Stimulated activated CD8-positive, alpha-beta memory T cell treated with anti-CD3 and anti-CD28 coated beads, Interleukin-4, amount 100 ng/mL, for 24 hours (primary cell): ENCODE data around the gene SAMD13.

Experiments used
- DNase-seq: peaks from one replicate; pipeline ENCODE4 v3.0.0-alpha.2; 2020; ENCODE audit warnings: low read depth

The SAMD13 gene

DNA sequence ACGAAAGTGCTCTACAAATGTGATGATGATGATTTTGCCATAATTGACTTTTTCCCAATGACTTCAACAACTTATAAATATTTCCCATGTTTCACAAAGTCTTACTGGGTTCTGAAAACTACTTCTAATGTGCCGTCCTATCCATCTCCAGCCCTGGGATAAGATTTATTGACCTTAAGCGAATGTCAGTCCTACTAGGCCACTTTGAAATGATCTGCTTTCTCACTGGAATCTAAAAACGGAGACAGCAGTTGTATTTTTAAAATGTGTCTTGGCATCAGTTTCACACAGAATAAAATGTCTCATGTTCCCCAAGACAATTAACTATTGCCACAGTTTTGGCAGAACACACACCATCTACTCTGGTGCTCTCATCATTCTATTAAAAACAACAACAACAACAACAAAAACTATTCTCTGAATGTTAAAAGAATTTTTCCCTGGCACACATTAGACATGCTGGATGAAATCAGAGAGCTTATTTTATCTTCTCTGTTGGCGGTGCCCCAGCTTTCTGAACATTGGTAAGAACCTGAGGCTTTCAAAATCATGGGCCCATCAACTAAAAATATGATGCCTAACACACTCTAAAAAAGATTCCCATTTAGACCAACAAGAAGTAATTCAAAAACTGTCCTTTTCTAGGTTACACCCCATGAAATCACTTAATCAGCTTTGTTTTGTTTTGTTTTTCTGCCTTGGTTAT is 73.6 kb downstream of the SAMD13 start:
- DNase-seq, result no peak

DNA sequence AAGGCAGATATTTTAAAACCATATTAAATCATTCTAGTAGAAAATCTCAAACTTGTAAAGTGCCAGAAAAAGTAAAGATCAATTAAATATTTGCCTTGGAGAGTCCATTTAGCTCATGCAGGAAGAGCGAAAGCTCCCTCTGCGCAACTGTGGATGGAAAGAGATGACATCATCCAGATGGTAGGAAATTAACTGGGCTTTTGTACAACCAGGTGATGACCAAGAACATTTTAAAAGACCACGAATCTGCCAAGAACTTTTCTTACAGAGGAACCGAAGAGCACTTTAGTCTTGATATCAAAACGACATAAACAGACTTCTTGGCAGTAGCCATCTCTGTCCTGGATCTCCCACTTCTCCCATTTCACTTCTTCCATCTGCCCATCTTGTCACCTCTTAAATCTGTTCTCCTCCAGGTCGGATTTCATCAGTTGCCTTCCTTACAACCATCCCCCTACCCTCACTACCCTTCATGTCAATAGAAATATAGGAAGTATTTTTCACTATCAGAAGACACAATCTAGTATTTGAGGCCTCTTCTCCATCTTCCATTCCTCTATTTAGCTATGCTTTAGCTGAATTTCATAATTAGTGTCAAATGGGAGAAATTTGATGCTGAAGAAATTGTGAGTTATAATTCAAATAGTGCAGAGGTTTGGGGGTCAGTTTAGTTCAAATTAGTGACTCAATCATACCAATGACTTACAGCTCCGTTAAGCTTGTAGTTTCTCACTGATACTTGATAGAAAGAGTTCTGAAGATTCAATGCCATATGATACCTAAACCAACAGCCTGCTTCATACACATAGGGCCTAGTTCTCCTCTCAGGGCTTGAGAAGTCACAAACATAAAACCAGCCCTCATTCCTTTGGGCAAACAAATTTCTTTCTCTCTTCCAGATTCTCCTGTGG is 74.7 kb downstream of the SAMD13 start:
- DNase-seq, result no peak

DNA sequence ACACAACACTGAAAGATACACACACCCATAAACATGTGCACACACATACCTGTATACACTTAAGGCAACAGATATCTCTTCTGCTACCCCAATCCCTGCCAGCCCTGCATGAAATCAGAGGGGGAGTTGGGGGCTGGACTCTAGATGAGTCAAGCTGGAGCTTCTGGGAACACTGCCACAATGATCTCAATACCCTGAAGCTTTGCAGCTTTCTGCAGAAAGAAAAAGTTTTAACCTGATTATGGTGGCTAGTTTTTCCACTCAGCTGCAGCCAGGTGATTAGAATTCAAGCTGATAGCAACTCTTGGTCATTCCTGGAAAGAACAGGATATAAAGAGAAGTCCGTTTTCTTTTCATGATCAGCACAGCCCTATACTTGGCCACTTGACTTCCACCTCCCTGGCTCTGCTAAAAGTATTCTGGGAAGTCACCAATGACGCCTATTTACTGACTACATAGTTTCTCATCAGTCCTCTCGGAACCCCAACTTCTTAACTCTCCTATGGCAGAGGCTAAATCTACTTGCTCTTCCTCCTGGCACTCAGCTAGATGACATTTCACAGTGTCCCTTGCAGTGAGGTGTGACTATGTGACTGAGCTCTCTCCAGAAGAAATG is 76.1 kb downstream of the SAMD13 start:
- DNase-seq, result no peak

DNA sequence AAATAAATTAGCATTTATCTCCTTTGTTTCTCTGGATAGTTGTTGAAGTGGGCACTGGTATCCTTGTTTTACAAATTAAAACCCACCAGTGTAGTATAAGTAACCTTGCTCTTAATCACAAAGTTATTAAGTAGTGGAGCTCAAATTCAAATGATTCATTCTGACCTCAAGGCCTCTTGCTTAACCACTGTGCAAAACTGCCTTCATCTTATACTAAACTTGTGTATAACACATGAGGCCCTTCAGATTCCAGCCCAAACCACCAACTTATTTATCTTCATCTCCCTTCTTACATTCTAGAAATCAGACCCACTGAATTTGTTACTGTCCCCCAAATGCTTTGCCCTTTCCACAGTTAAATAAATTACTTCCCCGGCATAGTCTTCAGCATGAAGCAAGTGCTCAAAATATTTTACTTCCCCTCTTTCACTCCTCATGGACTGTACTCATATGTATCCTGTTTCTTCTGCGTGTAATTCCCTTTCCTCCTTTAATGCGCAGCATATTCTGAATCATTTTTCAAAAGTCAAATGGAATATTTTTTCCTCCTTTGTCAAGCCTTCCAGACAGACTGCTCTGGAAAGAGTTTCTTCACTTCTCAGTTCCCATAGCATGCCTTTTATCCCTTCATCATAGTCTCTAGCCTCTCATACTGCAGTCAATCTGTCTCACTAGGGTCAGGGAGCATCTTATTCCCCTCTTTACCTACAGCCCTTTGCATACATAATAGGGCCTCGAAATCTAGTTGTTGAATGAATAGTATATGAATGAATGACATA is 77.8 kb downstream of the SAMD13 start:
- no peak for DNase-seq

DNA sequence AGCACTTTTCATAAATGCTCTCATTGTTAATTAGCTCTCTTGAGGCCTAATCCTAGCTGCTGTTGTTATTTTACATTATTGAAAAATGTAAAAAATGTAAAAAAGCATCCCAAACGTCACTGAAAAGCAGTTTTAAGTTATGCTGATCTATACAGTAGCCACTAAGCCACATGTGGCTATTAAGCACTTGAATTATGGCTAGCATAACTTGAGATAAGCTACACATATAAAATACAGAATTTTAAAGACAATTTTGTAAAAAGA is 78.3 kb downstream of the SAMD13 start:
- no peak for DNase-seq

DNA sequence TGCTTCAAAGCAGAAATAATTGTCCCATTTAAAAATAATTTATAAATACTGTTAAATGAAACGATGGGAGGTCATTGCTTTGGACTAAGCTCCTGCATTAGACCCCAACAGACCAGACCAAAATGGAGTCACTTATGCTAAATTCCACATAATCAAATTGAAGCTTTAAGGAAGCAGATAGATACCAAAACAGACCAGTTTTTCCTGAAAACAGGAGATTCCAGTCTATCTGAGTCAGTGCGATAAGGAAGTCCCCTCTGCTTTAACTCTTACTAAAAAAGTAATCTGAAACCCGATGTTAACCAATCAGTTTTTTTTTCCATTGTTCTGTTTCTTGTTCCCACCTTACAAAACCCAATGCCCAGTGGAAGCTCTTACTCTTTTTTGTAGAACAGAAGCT is 80.6 kb downstream of the SAMD13 start:
- DNase-seq, result no peak

DNA sequence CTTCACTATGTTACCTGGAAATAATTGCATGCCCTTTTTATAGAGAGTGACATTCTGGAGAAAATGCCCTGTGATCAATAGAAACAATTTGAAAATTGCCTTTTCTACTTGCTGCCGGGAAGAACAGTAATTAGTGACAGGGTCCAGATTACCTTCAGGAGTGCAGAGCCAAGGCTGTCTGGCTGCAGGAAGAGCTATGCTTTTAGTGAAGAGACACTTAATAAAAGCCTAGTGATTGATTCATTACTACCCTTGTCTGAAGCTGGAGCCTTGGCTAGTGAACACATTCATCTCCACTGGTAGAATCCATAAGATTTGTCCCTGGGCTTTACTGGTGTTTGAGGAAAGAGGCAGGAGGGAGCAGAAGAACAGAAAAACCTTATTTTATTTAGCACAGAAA is 83.8 kb downstream of the SAMD13 start:
- no peak for DNase-seq

DNA sequence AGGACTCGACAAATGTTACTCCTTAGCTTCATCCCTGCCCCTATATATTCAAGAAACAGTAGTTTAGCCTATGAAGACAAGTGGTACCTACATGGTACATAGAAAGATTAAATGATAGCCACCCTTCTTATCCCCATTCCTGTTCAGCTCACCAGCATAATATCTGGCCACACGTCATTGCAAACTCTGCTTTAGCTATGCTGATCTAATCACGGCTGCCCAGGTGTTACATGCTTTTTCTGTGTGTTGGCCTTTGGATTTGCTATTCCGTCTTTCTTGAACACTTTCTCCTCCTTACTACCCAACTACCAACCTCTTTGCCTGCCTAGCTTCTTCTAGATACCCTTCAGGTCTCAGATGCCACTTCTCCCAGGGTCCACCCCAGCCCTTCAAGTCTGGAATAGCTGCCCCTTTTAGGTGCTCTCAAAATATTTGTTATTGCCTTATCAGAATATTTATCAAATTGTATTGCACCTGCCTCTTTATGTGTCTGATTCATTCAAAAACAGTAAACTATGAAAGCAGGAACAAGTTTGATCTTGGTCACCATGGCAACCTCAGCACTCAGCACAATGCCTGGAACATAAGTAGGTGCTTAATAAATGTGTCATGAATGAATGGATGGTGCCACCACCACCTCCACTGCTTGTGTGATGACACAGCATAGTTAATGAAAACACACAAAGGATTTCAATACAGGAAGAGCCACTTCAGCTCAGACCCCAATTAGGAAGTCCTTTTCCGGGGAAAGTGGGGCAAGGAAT is 85.4 kb downstream of the SAMD13 start:
- no peak for DNase-seq

DNA sequence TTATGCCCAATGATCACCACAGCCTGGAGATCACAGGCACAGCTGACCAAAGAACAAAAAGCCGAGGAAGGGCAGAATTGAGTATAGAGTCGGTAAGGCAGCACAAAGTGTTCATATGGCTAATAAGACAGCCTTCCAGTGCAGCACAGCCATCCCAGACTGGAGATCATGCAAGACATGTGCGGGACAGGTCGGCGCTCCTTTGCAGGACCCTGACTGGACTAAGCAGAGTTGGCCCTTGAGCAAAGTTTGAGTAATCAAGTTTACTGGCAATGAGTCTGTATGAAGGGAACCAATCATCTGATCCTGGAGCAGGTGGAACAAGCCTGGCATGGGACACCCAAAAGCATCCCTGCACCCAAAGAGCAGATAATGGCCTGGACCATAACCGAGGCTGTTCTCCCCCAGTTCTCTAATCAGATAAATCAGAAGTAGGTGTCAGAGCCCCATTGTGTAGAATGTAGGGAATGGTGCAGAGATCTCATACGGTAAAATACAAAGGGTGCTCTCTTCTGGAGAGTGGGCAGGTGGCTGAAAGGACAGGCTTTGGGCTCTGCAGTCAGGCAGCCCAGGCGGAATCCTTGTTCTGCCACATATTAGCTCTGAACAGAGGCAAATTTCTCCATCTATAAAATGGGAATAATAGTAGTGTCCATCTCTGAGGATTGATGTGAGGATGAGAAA is 86.1 kb downstream of the SAMD13 start:
- DNase-seq, result no peak

DNA sequence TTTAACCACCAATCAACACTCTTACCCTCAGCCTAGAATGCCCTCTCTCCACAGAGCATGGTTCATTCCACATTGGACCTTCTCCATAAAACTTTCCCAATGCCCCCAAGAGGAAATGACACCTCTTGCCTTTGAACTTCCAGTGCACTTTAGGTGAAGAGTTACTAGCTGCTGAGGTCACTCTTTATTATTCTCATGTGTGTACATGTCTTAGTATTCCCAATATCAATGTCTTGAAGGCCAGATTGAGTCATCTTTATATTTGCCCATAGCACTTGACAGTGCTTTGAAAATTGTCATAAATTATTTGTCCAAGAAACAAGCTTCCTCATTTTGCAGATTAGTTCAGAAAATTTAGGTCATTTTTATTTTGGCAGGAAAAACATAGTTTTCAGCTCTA is 88.7 kb downstream of the SAMD13 start:
- no peak for DNase-seq

DNA sequence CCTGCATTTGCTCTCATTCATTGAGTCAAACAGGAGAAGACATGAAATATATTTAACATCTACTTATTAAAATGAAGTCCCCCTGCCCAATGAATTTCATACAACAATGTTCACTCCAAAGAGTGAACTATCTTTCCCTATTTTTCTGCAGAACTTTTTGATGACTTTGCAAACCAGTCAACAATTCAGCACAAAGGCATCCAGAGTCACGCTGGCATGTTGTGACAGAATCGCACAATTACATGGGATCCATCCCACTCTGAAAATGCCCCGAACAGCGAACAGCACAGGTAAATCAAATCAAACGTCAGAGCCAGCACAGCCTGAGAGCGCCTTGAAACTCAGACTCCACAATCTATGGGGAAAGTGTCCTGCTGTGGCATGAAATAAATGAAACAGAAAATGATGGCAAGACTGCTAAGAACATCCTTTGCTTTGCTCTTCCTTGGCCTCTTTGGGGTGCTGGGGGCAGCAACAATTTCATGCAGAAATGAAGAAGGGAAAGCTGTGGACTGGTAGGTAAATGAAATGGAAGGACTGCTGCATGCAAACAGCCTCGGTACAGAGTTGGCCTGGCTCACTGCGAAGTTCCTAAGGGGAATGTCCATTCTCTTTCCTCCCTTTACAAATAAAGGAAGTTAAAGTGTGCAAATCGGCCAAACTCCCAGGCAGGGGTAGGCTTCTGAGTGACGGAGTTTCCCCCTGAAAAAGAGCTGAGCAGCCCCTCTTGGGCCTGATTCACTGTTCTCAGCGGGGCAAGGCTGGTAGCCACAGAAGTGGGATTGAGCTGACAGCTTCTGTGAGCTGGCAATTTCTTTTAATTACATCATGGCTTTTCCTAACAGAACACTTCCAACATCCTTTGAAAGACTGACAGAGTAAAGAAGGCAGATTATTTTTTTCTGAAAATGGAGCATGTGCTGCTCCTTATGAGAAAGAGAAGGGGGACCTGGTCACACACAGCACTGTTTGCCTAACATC is 97.0 kb downstream of the SAMD13 start, which contains the start of gene DNASE2B:
TSS of gene DNASE2B (plus strand) at position 310 of the 981 bp plus-strand sequence. CDS start at position 391, 81 bp downstream.
- DNase-seq, result no peak
